IPS-18a (cell line): ENCODE measurements around the gene ANO1.

ENCODE experiments used
- H3K27ac ChIP-seq: one replicate; pipeline ENCODE4 v1.5.1; 2013; ENCODE audit warnings: low read length
- H3K27me3 ChIP-seq: one replicate; pipeline ENCODE4 v1.6.1; 2013; ENCODE audit warnings: mild to moderate bottlenecking, low read length; ENCODE audit not compliant: control insufficient read depth, insufficient read depth
- H3K36me3 ChIP-seq: one replicate; pipeline ENCODE4 v1.6.1; 2013; ENCODE audit warnings: low read depth, low read length; ENCODE audit not compliant: control insufficient read depth
- H3K4me1 ChIP-seq: one replicate; pipeline ENCODE4 v1.6.1; 2013; ENCODE audit warnings: low read depth, low read length; ENCODE audit not compliant: control insufficient read depth
- H3K4me3 ChIP-seq: one replicate; pipeline ENCODE4 v1.5.1; 2013; ENCODE audit warnings: low read length
- H3K9ac ChIP-seq: one replicate; pipeline ENCODE4 v1.6.1; 2013; ENCODE audit warnings: mild to moderate bottlenecking, low read length, moderate library complexity
- H3K9me3 ChIP-seq: one replicate; pipeline ENCODE4 v1.6.1; 2013; ENCODE audit warnings: low read depth, low read length; ENCODE audit not compliant: control insufficient read depth

Gene ANO1

DNA sequence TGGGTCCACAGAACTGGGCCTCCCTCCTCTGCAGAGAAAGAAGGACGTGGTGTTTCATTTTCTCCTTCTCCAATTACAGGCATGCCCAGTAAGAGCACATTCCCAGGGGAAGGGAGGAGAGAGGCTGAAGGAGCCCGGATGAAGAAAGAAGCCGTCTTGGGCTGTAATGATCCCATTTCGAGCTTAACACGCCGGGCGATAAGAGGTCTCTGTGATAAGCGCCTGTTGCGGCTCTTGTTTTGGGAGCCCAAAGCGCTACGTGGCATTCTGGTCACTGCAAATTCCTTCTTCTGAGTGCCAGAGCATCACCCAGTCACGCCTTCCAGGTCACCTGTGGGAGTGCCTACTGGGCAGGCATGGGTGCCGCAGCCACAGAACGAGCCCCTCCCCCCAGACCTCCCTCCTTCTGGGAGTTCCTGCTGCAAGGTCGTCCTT is 57.5 kb downstream of the ANO1 start:
- H3K27ac ChIP-seq: no peak overlapping the region
- no peaks in the 10 kb centered on the region for H3K36me3 ChIP-seq
- H3K9me3 ChIP-seq: no peaks in the 10 kb centered on the region
- no peak overlapping the region for H3K9ac ChIP-seq
- peaks cover 20% of the 10 kb centered on the region for H3K27me3 ChIP-seq
- no peak overlapping the region for H3K4me3 ChIP-seq
- peaks cover 3% of the 10 kb centered on the region for H3K4me1 ChIP-seq

DNA sequence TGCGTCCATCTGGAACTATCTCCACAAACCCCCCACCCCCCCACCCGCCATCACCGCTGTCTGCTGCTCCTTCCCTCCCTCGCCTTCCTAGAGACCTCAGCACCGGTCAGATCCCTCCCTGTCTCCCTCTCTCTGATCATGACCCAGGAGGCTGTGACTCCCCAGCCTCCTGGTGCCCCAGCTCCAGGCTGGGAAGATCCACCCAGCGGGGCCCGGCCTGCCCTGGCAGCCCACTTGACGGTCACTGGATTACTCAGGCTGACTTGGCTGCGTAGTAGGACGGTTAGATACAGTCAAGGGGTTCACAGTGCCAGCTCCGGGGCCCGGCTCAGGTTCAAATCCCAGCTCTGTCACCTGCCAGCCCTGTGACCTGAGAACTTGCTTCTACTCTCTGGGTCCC is 59.3 kb downstream of the ANO1 start:
- no peak overlapping the region for H3K9ac ChIP-seq
- no peak overlapping the region for H3K27ac ChIP-seq
- no peaks in the 10 kb centered on the region for H3K36me3 ChIP-seq
- H3K27me3 ChIP-seq: peaks cover 38% of the 10 kb centered on the region
- H3K4me1 ChIP-seq: peaks cover 18% of the 10 kb centered on the region
- no peak overlapping the region for H3K4me3 ChIP-seq
- no peaks in the 10 kb centered on the region for H3K9me3 ChIP-seq

DNA sequence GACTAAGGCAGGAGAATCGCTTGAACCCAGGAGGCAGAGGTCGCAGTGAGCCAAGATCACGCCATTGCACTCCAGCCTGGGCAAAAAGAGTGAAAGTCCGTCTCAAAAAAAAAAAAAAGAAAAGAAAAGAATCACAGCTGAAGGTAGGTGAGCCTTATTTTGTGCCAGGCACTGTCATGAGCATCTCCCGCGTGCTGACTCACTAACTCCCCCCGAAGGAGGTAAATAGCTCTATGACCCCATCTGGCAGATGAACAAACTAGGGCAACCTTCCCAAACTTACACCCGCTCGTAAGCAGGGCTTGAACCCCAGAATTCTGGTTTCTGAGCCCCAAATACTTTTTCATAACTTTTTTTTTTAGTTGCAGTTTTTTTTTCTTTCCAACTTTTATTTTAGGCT is 60.3 kb downstream of the ANO1 start:
- Histone ChIP-seq H3K9me3 (no peaks in the 10 kb centered on the region), H3K27ac (no peak overlapping the region), H3K4me3 (no peak overlapping the region), H3K4me1 (peaks cover 24% of the 10 kb centered on the region), H3K27me3 (peaks cover 48% of the 10 kb centered on the region), H3K9ac (no peak overlapping the region), H3K36me3 (no peaks in the 10 kb centered on the region)

DNA sequence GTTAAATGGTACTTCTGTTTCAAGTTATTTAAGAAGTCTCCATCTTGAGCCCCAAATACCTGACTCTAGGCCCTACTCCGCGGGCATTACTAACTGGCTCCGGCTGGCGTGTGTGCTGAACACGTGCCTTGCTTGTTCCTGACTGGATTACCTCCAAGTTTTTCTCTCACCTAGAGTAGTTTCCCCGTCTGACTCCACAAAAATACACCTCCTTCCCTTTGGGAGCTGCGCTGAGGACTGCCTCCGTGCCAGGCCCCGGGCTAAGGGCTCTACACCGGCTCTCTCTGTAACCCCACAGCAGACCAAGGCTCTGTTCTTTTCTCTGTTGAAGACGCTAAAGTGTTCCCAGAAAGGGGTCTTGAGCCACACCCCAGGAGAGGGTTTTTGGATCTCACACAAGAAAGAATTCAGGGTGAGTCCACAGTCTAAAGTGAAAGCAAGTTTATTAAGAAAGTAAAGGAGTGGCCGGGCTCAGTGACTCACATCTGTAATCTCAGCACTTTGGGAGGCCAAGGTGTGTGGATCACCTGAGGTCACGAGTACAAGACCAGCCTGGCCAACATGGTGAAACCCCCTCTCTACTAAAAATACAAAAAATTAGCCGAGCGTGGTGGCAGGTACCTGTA is 61.8 kb downstream of the ANO1 start:
- Histone ChIP-seq H3K9me3 (no peaks in the 10 kb centered on the region), H3K4me1 (peaks cover 24% of the 10 kb centered on the region), H3K4me3 (no peak overlapping the region), H3K9ac (no peak overlapping the region), H3K27me3 (peaks cover 58% of the 10 kb centered on the region), H3K36me3 (no peaks in the 10 kb centered on the region), H3K27ac (no peak overlapping the region)

DNA sequence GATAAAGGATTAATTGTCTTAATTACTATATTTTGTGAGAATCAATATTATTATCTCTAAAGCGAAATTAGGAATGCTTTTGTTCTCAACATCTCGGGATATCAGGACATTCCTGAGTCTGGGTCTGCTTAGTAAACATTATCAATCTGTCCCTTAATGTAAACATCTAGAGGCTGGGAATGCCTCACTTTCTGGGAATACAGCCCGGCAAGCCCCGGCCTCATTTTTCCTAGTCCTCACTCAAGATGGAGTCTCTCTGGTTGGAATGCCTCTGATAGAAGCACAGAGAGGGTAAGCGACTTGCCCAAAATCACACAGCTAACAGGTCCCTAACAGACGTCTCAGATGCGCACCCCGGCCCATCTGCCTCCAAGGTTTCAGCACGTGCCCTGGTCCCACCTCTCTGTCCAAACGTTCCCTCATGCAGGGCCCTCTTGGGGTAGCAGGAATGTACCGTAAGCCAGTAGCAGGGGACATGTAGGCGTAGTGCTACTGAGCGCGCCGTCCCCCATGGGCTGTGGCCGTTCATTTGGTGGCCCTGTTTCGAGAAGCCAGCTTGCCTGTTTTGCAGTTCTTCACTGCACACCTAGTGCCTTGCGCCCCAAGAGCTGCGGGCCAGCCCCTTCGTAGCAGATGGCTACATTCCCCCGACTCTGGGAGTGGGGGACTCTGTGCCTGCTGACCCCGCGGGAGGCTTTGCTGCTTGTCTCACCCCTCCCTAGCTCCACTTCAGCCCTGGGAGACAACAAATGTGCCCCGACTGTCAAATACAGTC is 62.8 kb downstream of the ANO1 start:
- Histone ChIP-seq H3K9ac (no peak overlapping the region), H3K9me3 (no peaks in the 10 kb centered on the region), H3K27me3 (peaks cover 62% of the 10 kb centered on the region), H3K4me3 (peak overlapping the region; percentile 31), H3K4me1 (peaks cover 24% of the 10 kb centered on the region), H3K27ac (no peak overlapping the region), H3K36me3 (no peaks in the 10 kb centered on the region)

DNA sequence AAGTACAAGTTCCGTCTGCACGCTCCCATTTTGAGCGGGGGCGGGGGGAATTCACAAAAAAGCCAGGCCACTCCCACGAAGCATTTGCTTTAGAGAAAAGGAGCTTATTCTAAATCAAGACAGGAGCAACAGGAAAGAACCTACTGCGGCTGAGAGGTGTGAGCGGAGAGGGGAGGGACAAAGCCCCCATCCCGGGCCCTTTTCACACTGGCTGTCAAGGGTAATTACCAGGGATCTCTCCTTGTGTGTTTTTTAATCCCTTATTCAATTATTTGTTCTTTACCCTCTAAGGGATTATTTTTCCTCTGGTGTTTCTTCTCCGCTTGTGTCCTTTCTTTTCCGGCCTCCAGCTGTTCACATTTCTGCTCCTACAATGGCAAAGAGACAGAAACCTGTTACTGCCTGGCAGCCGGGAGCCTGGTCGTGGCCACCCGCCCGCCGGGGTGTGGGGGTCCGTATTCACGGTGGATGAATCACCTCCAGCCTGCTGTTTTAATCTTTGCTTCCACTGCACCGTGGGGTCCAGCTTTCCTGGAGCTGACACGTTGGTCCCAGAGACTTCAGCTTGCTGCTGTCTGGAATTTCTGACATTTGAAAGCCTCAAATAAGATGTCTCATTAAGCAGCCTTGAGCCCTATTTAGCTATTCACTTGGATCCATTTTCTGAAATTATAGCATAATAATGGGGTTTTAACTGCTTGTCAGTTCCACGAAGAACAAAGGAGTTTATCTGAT is 63.5 kb downstream of the ANO1 start:
- H3K9ac ChIP-seq: no peak overlapping the region
- no peak overlapping the region for H3K27ac ChIP-seq
- H3K27me3 ChIP-seq: peaks cover 62% of the 10 kb centered on the region
- no peaks in the 10 kb centered on the region for H3K9me3 ChIP-seq
- no peaks in the 10 kb centered on the region for H3K36me3 ChIP-seq
- peak overlapping the region; percentile 31 for H3K4me3 ChIP-seq
- peaks cover 24% of the 10 kb centered on the region for H3K4me1 ChIP-seq

DNA sequence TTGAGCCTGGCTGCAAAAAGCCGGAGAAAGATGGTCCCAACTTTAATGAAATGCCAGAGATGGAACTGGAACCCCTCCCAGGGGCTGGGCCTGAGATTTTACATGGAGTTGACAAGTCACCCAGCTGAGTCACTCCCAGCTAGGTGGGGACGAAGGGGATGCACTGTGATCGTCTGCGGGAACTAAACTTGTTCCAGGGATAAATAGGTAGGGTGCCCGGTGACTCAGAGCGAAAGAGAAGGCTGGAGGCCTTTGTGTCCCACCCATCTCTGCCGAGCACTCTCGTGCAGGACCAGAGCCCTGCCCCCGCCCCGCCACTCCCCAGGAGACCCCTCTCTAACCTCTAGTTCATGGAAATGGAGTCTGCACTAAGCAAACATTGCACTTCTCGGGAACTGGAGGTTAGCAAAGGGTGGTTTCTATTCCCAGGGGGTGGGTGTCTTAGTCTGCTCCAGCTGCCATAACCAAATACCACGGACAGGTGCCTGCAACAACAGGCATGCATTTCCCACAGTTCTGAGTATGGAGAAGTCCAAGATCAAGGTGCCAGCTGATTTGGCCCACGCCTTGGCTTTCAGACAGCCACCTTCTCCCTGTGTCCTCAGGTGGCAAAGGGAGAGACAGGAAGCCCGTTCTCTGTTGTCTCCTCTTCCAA is 64.2 kb downstream of the ANO1 start:
- H3K27me3 ChIP-seq: peaks cover 62% of the 10 kb centered on the region
- peaks cover 28% of the 10 kb centered on the region for H3K4me1 ChIP-seq
- H3K27ac ChIP-seq: no peak overlapping the region
- no peak overlapping the region for H3K9ac ChIP-seq
- H3K9me3 ChIP-seq: no peaks in the 10 kb centered on the region
- H3K36me3 ChIP-seq: no peaks in the 10 kb centered on the region
- H3K4me3 ChIP-seq: peak overlapping the region; percentile 31

DNA sequence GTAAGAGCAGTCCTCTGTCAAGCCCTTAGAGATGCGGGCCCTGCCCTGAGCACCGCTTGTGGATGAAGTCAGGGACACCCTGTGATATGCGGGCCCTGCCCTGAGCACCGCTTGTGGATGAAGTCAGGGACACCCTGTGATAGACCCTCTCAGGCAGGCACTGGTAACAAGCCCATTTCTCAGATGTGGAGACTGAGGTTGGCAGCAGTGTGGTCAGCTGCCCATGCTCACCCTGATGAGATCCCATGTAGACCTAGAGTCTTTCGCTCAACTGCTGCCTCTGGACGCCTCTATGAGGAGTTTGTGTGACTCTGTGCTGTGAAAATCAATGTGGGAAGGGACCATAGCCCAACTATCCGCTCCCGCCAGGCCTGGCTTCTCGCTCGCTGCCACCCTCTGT is 66.1 kb downstream of the ANO1 start:
- Histone ChIP-seq H3K4me3 (no peak overlapping the region), H3K9ac (no peak overlapping the region), H3K27me3 (peaks cover 55% of the 10 kb centered on the region), H3K9me3 (no peaks in the 10 kb centered on the region), H3K4me1 (peaks cover 28% of the 10 kb centered on the region), H3K27ac (no peak overlapping the region), H3K36me3 (no peaks in the 10 kb centered on the region)

DNA sequence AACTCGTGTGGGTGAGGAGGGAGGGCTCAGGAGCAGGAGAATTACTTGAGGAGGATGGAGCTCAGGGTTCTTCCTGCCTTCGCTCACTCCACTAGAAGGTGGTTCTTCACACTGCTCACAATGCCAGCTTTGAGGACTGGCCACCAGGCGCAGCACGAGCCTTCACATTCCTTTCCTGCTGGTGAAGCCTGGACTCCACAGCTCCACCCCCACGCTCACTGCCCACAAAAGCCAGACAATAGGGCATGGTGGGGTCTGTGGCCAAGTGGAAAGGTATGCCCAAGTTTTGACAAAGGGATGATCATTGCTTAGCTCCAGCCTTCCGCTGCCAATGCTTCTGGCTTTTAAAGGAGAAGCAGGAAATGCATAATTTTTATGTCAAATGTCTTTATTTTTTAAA is 67.0 kb downstream of the ANO1 start:
- Histone ChIP-seq H3K9me3 (no peaks in the 10 kb centered on the region), H3K4me1 (peaks cover 28% of the 10 kb centered on the region), H3K27me3 (peaks cover 47% of the 10 kb centered on the region), H3K27ac (no peak overlapping the region), H3K9ac (no peak overlapping the region), H3K4me3 (no peak overlapping the region), H3K36me3 (no peaks in the 10 kb centered on the region)

DNA sequence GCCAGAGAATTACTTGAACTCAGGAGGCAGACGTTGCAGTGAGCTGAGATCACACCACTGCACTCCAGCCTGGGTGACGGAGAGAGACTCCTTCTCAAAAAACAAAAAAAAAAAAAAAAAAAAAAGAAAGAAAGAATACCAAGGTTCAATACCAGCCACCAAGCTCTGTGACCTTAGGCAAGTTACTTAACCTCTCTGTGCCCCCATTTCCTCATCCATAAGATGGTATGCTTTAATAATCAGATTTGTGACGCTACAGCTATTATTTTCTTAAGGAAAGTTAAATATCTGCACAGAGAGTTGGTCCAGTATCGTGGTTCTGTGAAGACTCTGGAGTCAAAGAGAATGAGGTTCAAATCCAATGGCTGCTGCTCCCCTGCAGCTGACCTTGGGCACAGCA is 67.7 kb downstream of the ANO1 start:
- Histone ChIP-seq H3K9me3 (no peaks in the 10 kb centered on the region), H3K4me1 (peaks cover 24% of the 10 kb centered on the region)

DNA sequence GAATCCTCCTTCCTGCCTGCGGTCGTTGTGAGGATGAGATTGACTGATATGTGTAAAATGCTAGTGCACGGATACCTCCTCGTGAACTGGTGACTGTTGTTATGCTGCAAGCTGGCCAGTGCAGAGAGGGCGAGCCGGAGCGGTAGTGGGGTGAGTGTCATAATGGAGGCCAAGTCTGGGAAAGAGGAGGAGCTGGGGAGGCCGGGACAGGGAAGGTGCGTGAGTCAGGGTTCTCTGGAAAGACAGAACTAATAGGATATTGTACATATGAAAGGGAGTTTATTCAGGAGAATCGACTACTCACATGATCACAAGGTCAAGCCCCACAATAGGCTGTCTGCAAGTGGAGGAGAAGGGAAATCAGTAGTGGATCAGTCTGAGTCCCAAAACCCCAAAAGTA is 68.2 kb downstream of the ANO1 start:
- Histone ChIP-seq H3K36me3 (no peaks in the 10 kb centered on the region), H3K9ac (no peak overlapping the region), H3K9me3 (no peaks in the 10 kb centered on the region), H3K27me3 (peaks cover 35% of the 10 kb centered on the region), H3K4me1 (peaks cover 20% of the 10 kb centered on the region), H3K4me3 (no peak overlapping the region), H3K27ac (no peak overlapping the region)

More for the DNA sequence above, 67.7 kb downstream of the ANO1 start:
- peaks cover 40% of the 10 kb centered on the region for H3K27me3 ChIP-seq
- H3K27ac ChIP-seq: no peak overlapping the region
- no peaks in the 10 kb centered on the region for H3K36me3 ChIP-seq
- no peak overlapping the region for H3K9ac ChIP-seq
- H3K4me3 ChIP-seq: no peak overlapping the region
